ENCODE measurements around the gene DIPK1C.
A peak's percentile ranks its signal among the peaks of the same experiment; 100 is the strongest.
"Not testable (repeated sequence)": the region's sequence is repeated elsewhere in the genome, so short reads cannot be mapped to it uniquely, and the experiment has no call there.

The DIPK1C gene

GRCh38 chr18:74457043-74457724 lies at the start of gene DIPK1C:
Gene DIPK1C (minus strand): TSS chr18:74457308. CDS start chr18:74457259, 49 bp downstream.
- FAIRE-seq (no peak), DNase-seq (ENCODE audit: insufficient read length, low spot score) (no peak)

- FAIRE-seq (no peak), DNase-seq (ENCODE audit: insufficient read length, low spot score) (no peak)
Measured at GRCh38 chr18:74506448-74507084, 49.5 kb upstream of the DIPK1C start.

- no peak for DNase-seq (ENCODE audit: insufficient read length, low spot score)
- no peak for FAIRE-seq
Measured at GRCh38 chr18:74505776-74506175, 48.7 kb upstream of the DIPK1C start.

GRCh38 chr18:74503137-74503536 lies 46.0 kb upstream of the DIPK1C start:
- FAIRE-seq (no peak), DNase-seq (ENCODE audit: insufficient read length, low spot score) (no peak)

- DNase-seq (ENCODE audit: insufficient read length, low spot score) (no peak), FAIRE-seq (no peak)
Measured at GRCh38 chr18:74501386-74501785, 44.3 kb upstream of the DIPK1C start.

- DNase-seq (ENCODE audit: insufficient read length, low spot score); FAIRE-seq: not testable (repeated sequence)
Measured at GRCh38 chr18:74500774-74501173, 43.7 kb upstream of the DIPK1C start.

GRCh38 chr18:74500372-74500771 lies 43.3 kb upstream of the DIPK1C start:
- no peak for FAIRE-seq
- DNase-seq (ENCODE audit: insufficient read length, low spot score) = no peak

GRCh38 chr18:74499633-74500032 lies 42.5 kb upstream of the DIPK1C start:
- FAIRE-seq (no peak), DNase-seq (ENCODE audit: insufficient read length, low spot score) (no peak)

GRCh38 chr18:74498712-74499627 lies 41.9 kb upstream of the DIPK1C start:
- DNase-seq (ENCODE audit: insufficient read length, low spot score) = no peak

GRCh38 chr18:74497778-74498177 lies 40.7 kb upstream of the DIPK1C start:
- no peak for DNase-seq (ENCODE audit: insufficient read length, low spot score)
- no peak for FAIRE-seq

More at GRCh38 chr18:74498712-74499627, 41.9 kb upstream of the DIPK1C start:
- no peak for FAIRE-seq

- FAIRE-seq (no peak), DNase-seq (ENCODE audit: insufficient read length, low spot score) (no peak)
Measured at GRCh38 chr18:74497324-74497676, 40.2 kb upstream of the DIPK1C start.

- FAIRE-seq = no peak
- peak; percentile 18 for DNase-seq (ENCODE audit: insufficient read length, low spot score)
Measured at GRCh38 chr18:74496508-74497323, 39.6 kb upstream of the DIPK1C start.

GRCh38 chr18:74495581-74496507 lies 38.7 kb upstream of the DIPK1C start, which contains the start of gene CNDP2:
Gene CNDP2 (plus strand): TSS chr18:74496363. CDS start chr18:74499974, 3,611 bp downstream.
- FAIRE-seq = peak; percentile 95
- DNase-seq (ENCODE audit: insufficient read length, low spot score) = peak; percentile 85

GRCh38 chr18:74494514-74494913 lies 37.4 kb upstream of the DIPK1C start:
- FAIRE-seq (no peak), DNase-seq (ENCODE audit: insufficient read length, low spot score) (no peak)

GRCh38 chr18:74493689-74494088 lies 36.6 kb upstream of the DIPK1C start:
- FAIRE-seq = no peak
- no peak for DNase-seq (ENCODE audit: insufficient read length, low spot score)

GRCh38 chr18:74492259-74492658 lies 35.2 kb upstream of the DIPK1C start:
- FAIRE-seq (no peak), DNase-seq (ENCODE audit: insufficient read length, low spot score) (no peak)

GRCh38 chr18:74489676-74490075 lies 32.6 kb upstream of the DIPK1C start:
- no peak for DNase-seq (ENCODE audit: insufficient read length, low spot score)
- no peak for FAIRE-seq

GRCh38 chr18:74488864-74489263 lies 31.8 kb upstream of the DIPK1C start:
- no peak for DNase-seq (ENCODE audit: insufficient read length, low spot score)
- no peak for FAIRE-seq

GRCh38 chr18:74488354-74488753 lies 31.2 kb upstream of the DIPK1C start:
- FAIRE-seq = no peak
- no peak for DNase-seq (ENCODE audit: insufficient read length, low spot score)
